ENCODE data around the gene PDE6A.

PDE6A gene

DNA sequence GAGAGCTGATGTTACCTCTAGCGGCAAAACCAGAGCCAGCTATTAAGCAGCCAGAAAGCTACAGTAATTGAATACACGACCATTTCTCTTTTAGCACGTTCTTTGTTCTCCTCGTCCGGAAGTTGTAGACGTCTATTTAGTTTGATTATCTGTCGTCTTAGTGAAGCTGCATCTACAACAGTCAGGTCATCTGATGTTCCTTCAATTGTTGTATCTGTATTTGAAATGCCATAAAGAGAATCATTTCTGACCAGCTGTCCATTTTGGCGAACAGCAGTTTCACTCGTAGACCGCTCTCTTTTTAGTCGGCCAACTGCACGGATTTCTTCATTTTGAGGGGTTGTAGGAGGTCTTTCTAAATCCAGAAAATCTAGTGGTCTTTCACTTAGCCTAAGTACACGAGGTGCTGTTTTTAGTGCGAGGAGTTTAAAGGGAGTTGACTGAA lies 12.6 kb downstream of the PDE6A start:
- Histone ChIP-seq H3K27me3 (ENCODE audit: control insufficient read depth, low read length) (peaks cover 31% of the 10 kb centered on the region), H3K36me3 (ENCODE audit: control insufficient read depth, low read length) (no peaks in the 10 kb centered on the region), H3K4me2 (ENCODE audit: low read length) (no peak overlapping the region), H3K27ac (ENCODE audit: low read depth, low read length) (no peak overlapping the region), H3K9me2 (replicated peaks; ENCODE audit: control insufficient read depth, low read length) (no peaks in the 10 kb centered on the region), H3K4me1 (ENCODE audit: control insufficient read depth, low read length) (no peaks in the 10 kb centered on the region), H3K79me2 (ENCODE audit: control insufficient read depth, low read length) (no peaks in the 10 kb centered on the region), H3K4me3 (ENCODE audit: low read length) (no peak overlapping the region), H3K9me3 (ENCODE audit: control insufficient read depth, insufficient read depth, low read length) (no peaks in the 10 kb centered on the region), H4K20me1 (ENCODE audit: control insufficient read depth, insufficient read depth, low read depth, low read length) (no peaks in the 10 kb centered on the region), H3F3A (ENCODE audit: control insufficient read depth, insufficient read depth) (no peaks in the 10 kb centered on the region)
- TF ChIP-seq CTCF (IDR thresholded peaks at IDR 0.05; ENCODE audit: low read depth, low read length, poor library complexity, severe bottlenecking): no peak
- no peak for TF ChIP-seq EZH2phosphoT487 (IDR thresholded peaks at IDR 0.05; ENCODE audit: borderline replicate concordance, low read length)

DNA sequence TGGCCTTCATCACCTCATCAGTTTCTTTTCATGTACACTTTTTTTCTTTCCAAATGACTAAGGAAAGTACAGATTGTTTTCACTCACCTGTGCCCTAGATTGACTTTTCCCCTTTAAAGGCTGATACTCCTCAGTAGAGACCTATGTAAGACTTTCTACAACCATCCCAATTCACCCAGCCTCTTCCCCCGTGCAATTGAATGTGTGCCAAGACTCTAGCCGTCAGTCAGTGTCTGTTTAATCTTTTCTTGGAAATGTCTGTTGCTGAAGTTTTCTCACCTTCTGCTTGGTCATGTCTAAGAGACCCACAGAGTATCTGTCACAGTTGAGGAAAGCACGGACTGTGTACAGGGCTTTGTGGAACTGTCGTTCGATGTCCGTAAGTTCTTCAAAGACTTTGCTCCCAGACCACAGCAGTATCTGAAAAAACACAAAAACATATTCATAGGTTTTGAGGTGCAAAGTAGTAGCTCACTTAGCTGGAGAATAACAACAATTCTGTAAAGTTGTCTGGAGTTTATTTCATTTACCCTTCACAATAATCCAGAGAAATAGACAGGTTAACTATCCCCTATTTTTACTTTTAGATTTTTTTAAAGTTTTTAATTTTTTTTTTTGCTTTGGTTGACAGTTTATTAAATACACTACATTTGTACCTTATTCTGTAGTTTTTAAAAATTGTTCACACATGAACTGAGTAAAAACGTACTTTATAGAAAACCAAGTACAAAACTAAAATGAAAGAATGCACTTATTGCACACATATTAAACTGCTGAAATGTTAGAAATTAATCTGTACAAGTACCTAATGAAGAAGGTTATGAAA lies 13.6 kb downstream of the PDE6A start:
- Histone ChIP-seq H3K4me2 (ENCODE audit: low read length) (no peak overlapping the region), H3K4me1 (ENCODE audit: control insufficient read depth, low read length) (no peaks in the 10 kb centered on the region)

GRCh38 chr5:149930043-149930748 lies 14.4 kb downstream of the PDE6A start:
- Histone ChIP-seq H3F3A (ENCODE audit: control insufficient read depth, insufficient read depth) (no peaks in the 10 kb centered on the region), H3K9me3 (ENCODE audit: control insufficient read depth, insufficient read depth, low read length) (no peaks in the 10 kb centered on the region), H3K27ac (ENCODE audit: low read depth, low read length) (no peak overlapping the region), H3K4me1 (ENCODE audit: control insufficient read depth, low read length) (no peaks in the 10 kb centered on the region), H3K27me3 (ENCODE audit: control insufficient read depth, low read length) (peaks cover 16% of the 10 kb centered on the region), H3K79me2 (ENCODE audit: control insufficient read depth, low read length) (no peaks in the 10 kb centered on the region), H4K20me1 (ENCODE audit: control insufficient read depth, insufficient read depth, low read depth, low read length) (no peaks in the 10 kb centered on the region), H3K36me3 (ENCODE audit: control insufficient read depth, low read length) (no peaks in the 10 kb centered on the region), H3K9me2 (replicated peaks; ENCODE audit: control insufficient read depth, low read length) (no peaks in the 10 kb centered on the region), H3K4me2 (ENCODE audit: low read length) (no peak overlapping the region), H3K4me3 (ENCODE audit: low read length) (no peak overlapping the region)
- no peak for TF ChIP-seq CTCF (IDR thresholded peaks at IDR 0.05; ENCODE audit: low read depth, low read length, poor library complexity, severe bottlenecking)

More for the DNA sequence above, 13.6 kb downstream of the PDE6A start:
- Histone ChIP-seq H4K20me1 (ENCODE audit: control insufficient read depth, insufficient read depth, low read depth, low read length) (no peaks in the 10 kb centered on the region), H3K36me3 (ENCODE audit: control insufficient read depth, low read length) (no peaks in the 10 kb centered on the region), H3K4me3 (ENCODE audit: low read length) (no peak overlapping the region), H3K27me3 (ENCODE audit: control insufficient read depth, low read length) (peaks cover 22% of the 10 kb centered on the region), H3K9me2 (replicated peaks; ENCODE audit: control insufficient read depth, low read length) (no peaks in the 10 kb centered on the region), H3K79me2 (ENCODE audit: control insufficient read depth, low read length) (no peaks in the 10 kb centered on the region), H3K9me3 (ENCODE audit: control insufficient read depth, insufficient read depth, low read length) (no peaks in the 10 kb centered on the region), H3F3A (ENCODE audit: control insufficient read depth, insufficient read depth) (no peaks in the 10 kb centered on the region), H3K27ac (ENCODE audit: low read depth, low read length) (no peak overlapping the region)
- no peak for TF ChIP-seq CTCF (IDR thresholded peaks at IDR 0.05; ENCODE audit: low read depth, low read length, poor library complexity, severe bottlenecking)
- no peak for TF ChIP-seq EZH2phosphoT487 (IDR thresholded peaks at IDR 0.05; ENCODE audit: borderline replicate concordance, low read length)

All from DOHH2 (cell line).